ENCODE results near the gene TTC33.

DNA sequence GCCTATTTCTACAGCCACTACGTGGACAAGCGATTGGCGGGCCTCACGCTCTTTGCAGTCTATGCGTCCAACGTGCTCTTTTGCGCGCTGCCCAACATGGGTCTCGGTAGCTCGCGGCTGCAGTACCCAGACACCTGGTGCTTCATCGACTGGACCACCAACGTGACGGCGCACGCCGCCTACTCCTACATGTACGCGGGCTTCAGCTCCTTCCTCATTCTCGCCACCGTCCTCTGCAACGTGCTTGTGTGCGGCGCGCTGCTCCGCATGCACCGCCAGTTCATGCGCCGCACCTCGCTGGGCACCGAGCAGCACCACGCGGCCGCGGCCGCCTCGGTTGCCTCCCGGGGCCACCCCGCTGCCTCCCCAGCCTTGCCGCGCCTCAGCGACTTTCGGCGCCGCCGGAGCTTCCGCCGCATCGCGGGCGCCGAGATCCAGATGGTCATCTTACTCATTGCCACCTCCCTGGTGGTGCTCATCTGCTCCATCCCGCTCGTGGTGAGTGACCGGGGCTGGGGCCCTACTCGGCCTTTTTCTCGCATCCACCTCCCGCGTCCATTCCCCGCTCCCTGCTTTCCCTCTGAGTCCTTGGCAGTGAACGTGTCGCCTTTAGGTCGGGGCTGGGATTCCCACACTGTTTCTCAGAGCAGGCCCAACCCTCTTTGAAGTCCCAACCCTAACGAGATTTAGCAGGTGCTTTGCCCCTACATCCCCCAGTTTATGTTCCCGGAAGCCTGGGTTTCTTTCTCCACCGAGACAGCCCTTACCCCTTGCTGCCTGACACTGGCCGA, 74.2 kb downstream of the TTC33 start:
- TF ChIP-seq, protein P1, sequence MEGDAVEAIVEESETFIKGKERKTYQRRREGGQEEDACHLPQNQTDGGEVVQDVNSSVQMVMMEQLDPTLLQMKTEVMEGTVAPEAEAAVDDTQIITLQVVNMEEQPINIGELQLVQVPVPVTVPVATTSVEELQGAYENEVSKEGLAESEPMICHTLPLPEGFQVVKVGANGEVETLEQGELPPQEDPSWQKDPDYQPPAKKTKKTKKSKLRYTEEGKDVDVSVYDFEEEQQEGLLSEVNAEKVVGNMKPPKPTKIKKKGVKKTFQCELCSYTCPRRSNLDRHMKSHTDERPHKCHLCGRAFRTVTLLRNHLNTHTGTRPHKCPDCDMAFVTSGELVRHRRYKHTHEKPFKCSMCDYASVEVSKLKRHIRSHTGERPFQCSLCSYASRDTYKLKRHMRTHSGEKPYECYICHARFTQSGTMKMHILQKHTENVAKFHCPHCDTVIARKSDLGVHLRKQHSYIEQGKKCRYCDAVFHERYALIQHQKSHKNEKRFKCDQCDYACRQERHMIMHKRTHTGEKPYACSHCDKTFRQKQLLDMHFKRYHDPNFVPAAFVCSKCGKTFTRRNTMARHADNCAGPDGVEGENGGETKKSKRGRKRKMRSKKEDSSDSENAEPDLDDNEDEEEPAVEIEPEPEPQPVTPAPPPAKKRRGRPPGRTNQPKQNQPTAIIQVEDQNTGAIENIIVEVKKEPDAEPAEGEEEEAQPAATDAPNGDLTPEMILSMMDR (IDR thresholded peaks at IDR 0.05; ENCODE audit: low read depth, low read length) = no peak
- no peak for TF ChIP-seq EZH2phosphoT487 (IDR thresholded peaks at IDR 0.05; ENCODE audit: low read depth)

All from OCI-LY3 (cell line).